Mesenchymal stem cell (in vitro differentiated cells and primary cell): ENCODE results near the gene ARHGEF4.

Experiments
- DNase-seq: peaks from one replicate; pipeline ENCODE4 v3.0.0-alpha.2; 2013
- H2AFZ ChIP-seq: one replicate; pipeline ENCODE4 v1.6.1; 2013; ENCODE audit warnings: low read depth, mild to moderate bottlenecking, control low read depth, inconsistent platforms, low read length, moderate library complexity
- H2AK5ac ChIP-seq: 2 replicates; pipeline ENCODE4 v1.6.1; 2013; ENCODE audit warnings: low read length, moderate library complexity, mild to moderate bottlenecking, inconsistent platforms; ENCODE audit not compliant: severe bottlenecking
- H2BK120ac ChIP-seq: one replicate; pipeline ENCODE4 v1.6.1; 2013; ENCODE audit warnings: low read depth, mild to moderate bottlenecking, inconsistent platforms, low read length, moderate library complexity
- H2BK12ac ChIP-seq, 2 experiments: one replicate each; pipeline ENCODE4 v1.6.1; 2013; ENCODE audit warnings: inconsistent platforms in 2 of 2, low read length in 2 of 2, mild to moderate bottlenecking in 2 of 2, moderate library complexity in 2 of 2, control low read depth in 1 of 2
- H2BK15ac ChIP-seq: one replicate; pipeline ENCODE4 v1.6.1; 2013; ENCODE audit warnings: mild to moderate bottlenecking, low read depth, inconsistent platforms; ENCODE audit not compliant: poor library complexity, severe bottlenecking
- H2BK5ac ChIP-seq: 2 replicates; pipeline ENCODE4 v1.6.1; 2013; ENCODE audit warnings: low read depth, mild to moderate bottlenecking, low read length, control low read depth, inconsistent platforms; ENCODE audit not compliant: poor library complexity, severe bottlenecking
- H3K14ac ChIP-seq, 2 experiments: one replicate each; pipeline ENCODE4 v1.6.1; 2013; ENCODE audit warnings: inconsistent platforms in 2 of 2, low read length in 2 of 2, control low read depth in 1 of 2, mild to moderate bottlenecking in 1 of 2, moderate library complexity in 1 of 2
- H3K18ac ChIP-seq, 2 experiments: one replicate each; pipeline ENCODE4 v1.6.1; 2013; ENCODE audit warnings: inconsistent platforms in 2 of 2, low read length in 2 of 2, control low read depth in 1 of 2, low read depth in 1 of 2, mild to moderate bottlenecking in 1 of 2
- H3K23ac ChIP-seq, 2 experiments: one replicate each; pipeline ENCODE4 v1.6.1; 2013; ENCODE audit warnings: inconsistent platforms in 2 of 2, low read length in 2 of 2, mild to moderate bottlenecking in 2 of 2, moderate library complexity in 2 of 2, control low read depth in 1 of 2
- H3K27ac ChIP-seq: 2 replicates; pipeline ENCODE4 v1.5.1; 2013; ENCODE audit warnings: mild to moderate bottlenecking, moderate library complexity, low read length, control low read depth, inconsistent platforms; ENCODE audit not compliant: poor library complexity, severe bottlenecking
- H3K27me3 ChIP-seq, 2 experiments: 2 replicates each; pipeline versions ENCODE4 v1.6.1 to v1.7.0; 2013; ENCODE audit warnings: low read length in 2 of 2, mild to moderate bottlenecking in 2 of 2, moderate library complexity in 2 of 2, control low read depth in 1 of 2, inconsistent platforms in 1 of 2; ENCODE audit not compliant: control insufficient read depth in 1 of 2, insufficient read depth in 1 of 2
- H3K36me3 ChIP-seq, 2 experiments: 2 replicates each; pipeline versions ENCODE4 v1.6.1 to v1.7.0; 2013; ENCODE audit warnings: low read length in 2 of 2, control low read depth in 1 of 2, inconsistent platforms in 1 of 2, low read depth in 1 of 2, mild to moderate bottlenecking in 1 of 2; ENCODE audit not compliant: insufficient read depth in 2 of 2, control insufficient read depth in 1 of 2
- H3K4ac ChIP-seq, 2 experiments: one replicate each; pipeline ENCODE4 v1.6.1; 2013; ENCODE audit warnings: inconsistent platforms in 2 of 2, low read length in 2 of 2, mild to moderate bottlenecking in 2 of 2, moderate library complexity in 2 of 2, control low read depth in 1 of 2, low read depth in 1 of 2
- H3K4me1 ChIP-seq: 2 replicates; pipeline ENCODE4 v1.6.1; 2013; ENCODE audit warnings: low read depth, low read length, control low read depth; ENCODE audit not compliant: control insufficient read depth, insufficient read depth
- H3K4me2 ChIP-seq: 2 replicates; pipeline ENCODE4 v1.6.1; 2013; ENCODE audit warnings: low read length, mild to moderate bottlenecking, inconsistent platforms; ENCODE audit not compliant: poor library complexity, severe bottlenecking
- H3K4me3 ChIP-seq, 2 experiments: 2 replicates each; pipeline versions ENCODE4 v1.5.1 to v1.7.0; 2013; ENCODE audit warnings: low read length in 2 of 2, mild to moderate bottlenecking in 2 of 2, control low read depth in 1 of 2, low read depth in 1 of 2; ENCODE audit not compliant: insufficient read depth in 1 of 2
- H3K79me1 ChIP-seq: replicated peaks from 2 replicates; pipeline ENCODE4 v1.6.1; 2013; ENCODE audit warnings: mild to moderate bottlenecking, control low read depth, low read length, inconsistent platforms; ENCODE audit not compliant: poor library complexity, severe bottlenecking
- H3K9ac ChIP-seq: 2 replicates; pipeline ENCODE4 v1.7.0; 2013; ENCODE audit warnings: mild to moderate bottlenecking, low read length, moderate library complexity
- H3K9me3 ChIP-seq: 2 replicates; pipeline ENCODE4 v1.7.0; 2013; ENCODE audit warnings: mild to moderate bottlenecking, low read length; ENCODE audit not compliant: control insufficient read depth
- H4K8ac ChIP-seq: one replicate; pipeline ENCODE4 v1.6.1; 2013; ENCODE audit warnings: inconsistent platforms, mild to moderate bottlenecking, low read length, moderate library complexity
- H4K91ac ChIP-seq: one replicate; pipeline ENCODE4 v1.6.1; 2013; ENCODE audit warnings: mild to moderate bottlenecking, low read length, inconsistent platforms
- WGBS: methylation state at CpG from one replicate; pipeline ENCODE4 v1.1.7; 2013; ENCODE audit warnings: mixed read lengths; 5-methylcytosine and 5-hydroxymethylcytosine counted together

Gene ARHGEF4

DNA sequence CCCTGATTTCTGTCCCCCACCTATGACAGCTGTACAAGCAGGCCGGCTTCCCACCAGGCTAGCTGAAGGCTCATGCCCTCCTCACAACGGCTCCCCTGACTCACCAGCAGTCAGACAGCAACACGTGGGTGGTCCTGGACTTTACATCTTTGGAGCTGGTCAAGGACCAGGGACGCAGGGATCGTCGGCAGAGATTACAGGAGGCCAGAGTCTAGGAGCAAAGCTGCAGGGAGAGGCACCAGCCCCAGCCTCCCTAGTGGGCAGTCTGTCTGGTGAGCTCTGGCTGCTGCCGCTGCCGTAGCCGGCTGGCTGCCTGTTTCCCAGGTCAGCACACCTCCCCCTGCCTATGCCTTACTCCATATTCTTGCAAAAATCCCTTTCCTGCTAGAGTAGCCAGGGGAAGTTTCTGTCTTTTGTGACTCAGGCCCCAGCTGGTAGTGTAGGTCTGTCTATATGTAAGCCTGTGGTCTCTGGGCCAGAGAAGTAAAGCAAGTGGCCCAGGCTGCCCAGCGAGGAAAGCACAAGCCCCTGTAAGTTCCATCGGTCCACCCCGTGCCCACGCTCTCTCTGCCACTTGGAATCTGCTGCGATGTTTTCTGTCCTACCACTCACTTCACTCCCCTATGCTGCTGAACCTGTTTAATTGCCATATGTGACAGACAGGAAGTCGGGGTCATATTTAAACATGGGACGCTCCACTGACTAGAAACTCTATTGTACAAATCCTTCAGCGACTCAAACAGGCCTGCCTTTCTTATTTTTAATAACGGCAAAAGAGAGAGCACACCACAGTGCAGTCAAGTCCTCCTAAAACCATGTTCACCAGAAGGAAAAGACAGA, 2.4 kb upstream of the ARHGEF4 start:
- DNase-seq = no peak
- Histone ChIP-seq H3K27ac (no peak overlapping the region), H2AFZ (no peak overlapping the region), H3K4me1 (peaks cover 21% of the 10 kb centered on the region), H4K8ac (no peak overlapping the region), H4K91ac (no peak overlapping the region), H3K9me3 (no peaks in the 10 kb centered on the region), H2AK5ac (peak overlapping the region; percentile 42), H3K23ac (no peak overlapping the region), H3K79me1 (no peaks in the 10 kb centered on the region), H3K36me3 (no peaks in the 10 kb centered on the region), H3K9ac (no peak overlapping the region), H3K4ac (no peak overlapping the region), H3K27me3 (peaks cover 42 to 71% of the 10 kb centered on the region in 2 experiments), H2BK5ac (no peak overlapping the region), H3K4me2 (peak overlapping the region; percentile 23), H3K18ac (no peak overlapping the region), H2BK120ac (no peak overlapping the region), H2BK12ac (no peak overlapping the region), H2BK15ac (no peak overlapping the region), H3K14ac (no peak overlapping the region), H3K4me3 (no peak overlapping the region)
- 53% methylated on average over 15 of the region's 18 CpGs for WGBS

DNA sequence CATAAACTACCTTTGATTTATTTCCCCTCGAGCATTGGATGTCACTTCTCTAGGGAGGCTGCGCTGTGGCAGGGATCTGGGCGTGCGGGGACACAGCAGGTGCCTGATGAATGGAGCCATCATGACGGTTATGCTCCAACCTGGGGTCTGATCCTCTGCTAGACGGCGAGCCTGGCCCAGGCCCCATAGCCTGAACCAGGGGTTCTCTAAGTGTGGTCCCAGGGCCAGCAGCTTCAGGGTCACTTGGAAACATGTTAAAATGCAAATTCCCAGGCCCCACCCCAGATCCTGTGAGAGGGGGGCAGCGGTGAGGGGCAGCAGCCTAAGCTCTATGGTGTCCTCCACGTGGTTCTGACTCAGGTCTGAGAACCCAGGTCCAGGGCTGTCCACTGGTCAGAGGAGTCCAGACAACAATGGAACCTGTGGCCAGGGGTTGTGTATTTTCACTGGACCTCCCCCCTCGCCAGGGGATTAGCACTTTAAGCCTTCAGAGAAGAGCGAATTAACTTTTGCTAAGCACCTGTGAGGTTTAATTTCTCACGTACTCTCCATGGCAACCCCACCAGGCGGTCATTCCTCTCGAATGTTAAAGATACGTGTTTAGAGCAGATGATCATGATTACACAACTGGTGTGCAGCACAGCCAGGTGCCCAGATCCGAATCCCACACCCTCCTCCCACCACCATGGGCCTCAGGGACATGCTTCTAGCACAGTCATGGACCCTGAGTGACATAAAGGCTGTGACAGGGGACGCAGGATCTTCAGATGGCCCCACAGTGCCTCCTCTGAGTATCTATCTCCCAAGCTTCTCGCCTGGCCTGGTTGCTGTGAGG, 1.6 kb upstream of the ARHGEF4 start:
- no peak overlapping the region for H3K23ac ChIP-seq
- H3K27me3 ChIP-seq = peaks cover 50 to 78% of the 10 kb centered on the region in 2 experiments
- H3K4me2 ChIP-seq = no peak overlapping the region
- peak overlapping the region; percentile 11 for H4K91ac ChIP-seq
- H3K4me3 ChIP-seq = no peak overlapping the region
- no peak overlapping the region for H2BK5ac ChIP-seq
- H2BK12ac ChIP-seq = no peak overlapping the region
- no peak for DNase-seq
- WGBS = 80% methylated on average over 18 of the region's 18 CpGs
- no peak overlapping the region for H3K14ac ChIP-seq
- H3K79me1 ChIP-seq = no peaks in the 10 kb centered on the region
- H3K36me3 ChIP-seq = no peaks in the 10 kb centered on the region
- no peak overlapping the region for H2AFZ ChIP-seq
- no peak overlapping the region for H2BK15ac ChIP-seq
- H2AK5ac ChIP-seq = peak overlapping the region; percentile 42
- no peak overlapping the region for H3K18ac ChIP-seq
- H3K27ac ChIP-seq = no peak overlapping the region
- H4K8ac ChIP-seq = no peak overlapping the region
- no peak overlapping the region for H3K4ac ChIP-seq
- no peak overlapping the region for H3K9ac ChIP-seq
- H2BK120ac ChIP-seq = no peak overlapping the region
- peaks cover 19% of the 10 kb centered on the region for H3K4me1 ChIP-seq
- H3K9me3 ChIP-seq = no peaks in the 10 kb centered on the region

DNA sequence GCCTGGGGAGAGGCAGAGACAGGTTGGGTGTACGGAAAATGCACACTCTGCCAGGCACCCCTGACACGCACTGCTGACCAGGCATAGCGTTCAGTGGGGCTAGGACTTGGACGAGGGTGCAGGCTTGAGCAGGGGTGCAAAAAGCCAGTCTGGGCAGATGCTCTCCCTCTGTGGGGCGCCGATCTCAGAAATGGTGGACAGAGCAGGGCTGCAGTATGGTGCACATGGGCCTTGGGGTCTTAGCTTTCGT, 1.0 kb upstream of the ARHGEF4 start:
- Histone ChIP-seq H3K4ac (no peak overlapping the region), H3K9ac (no peak overlapping the region), H3K23ac (no peak overlapping the region), H3K27ac (no peak overlapping the region), H2BK120ac (no peak overlapping the region), H2AK5ac (no peak overlapping the region), H2BK5ac (no peak overlapping the region), H3K18ac (no peak overlapping the region), H4K8ac (no peak overlapping the region), H4K91ac (no peak overlapping the region), H3K27me3 (peaks cover 55 to 80% of the 10 kb centered on the region in 2 experiments), H3K14ac (no peak overlapping the region), H2BK12ac (no peak overlapping the region), H2BK15ac (no peak overlapping the region), H3K79me1 (no peaks in the 10 kb centered on the region), H3K4me1 (peaks cover 19% of the 10 kb centered on the region), H3K36me3 (no peaks in the 10 kb centered on the region), H3K9me3 (no peaks in the 10 kb centered on the region), H3K4me3 (no peak overlapping the region), H3K4me2 (no peak overlapping the region), H2AFZ (no peak overlapping the region)
- WGBS = 93% methylated on average over 6 of the region's 7 CpGs
- no peak for DNase-seq

DNA sequence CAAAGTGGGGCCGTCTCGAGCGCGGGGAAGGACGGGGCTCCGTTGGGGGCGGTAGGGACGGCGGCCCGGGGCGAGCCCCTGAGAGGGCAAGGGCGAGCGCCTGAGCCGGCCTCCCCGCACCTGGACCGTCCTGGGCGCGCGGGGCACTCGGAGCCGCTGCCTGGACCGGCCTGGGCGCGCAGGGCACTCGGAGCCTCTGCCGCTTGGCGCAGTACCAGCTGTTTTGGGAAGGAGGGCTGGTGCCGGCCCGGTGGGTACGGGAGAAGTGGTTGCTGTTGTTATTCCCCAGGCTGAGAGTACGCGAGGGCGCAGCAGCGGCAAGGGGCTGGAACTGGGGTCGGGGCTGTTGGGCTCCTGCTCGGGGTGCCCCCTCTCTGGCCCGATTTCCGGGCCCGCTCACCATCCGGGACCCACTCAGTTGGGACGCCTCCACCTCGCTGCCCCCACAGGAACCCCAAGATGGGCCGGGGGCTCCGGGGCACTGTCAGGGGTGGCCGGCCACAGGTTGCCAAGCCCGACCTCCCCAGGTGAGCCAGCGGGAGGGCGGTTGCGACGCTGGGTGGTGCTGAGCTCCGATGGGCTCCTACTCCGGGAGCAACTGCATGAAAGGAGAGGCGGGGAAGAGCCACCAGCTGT, 579 bp downstream of the ARHGEF4 start:
- no peak overlapping the region for H3K9ac ChIP-seq
- no peaks in the 10 kb centered on the region for H3K9me3 ChIP-seq
- H3K27me3 ChIP-seq = peaks cover 57 to 81% of the 10 kb centered on the region in 2 experiments
- H2BK12ac ChIP-seq = no peak overlapping the region
- no peak overlapping the region for H2BK15ac ChIP-seq
- H4K91ac ChIP-seq = no peak overlapping the region
- H4K8ac ChIP-seq = no peak overlapping the region
- H3K36me3 ChIP-seq = no peaks in the 10 kb centered on the region
- no peak overlapping the region for H3K27ac ChIP-seq
- H3K4me2 ChIP-seq = peak overlapping the region; percentile 13
- no peak overlapping the region for H2BK5ac ChIP-seq
- H3K79me1 ChIP-seq = no peaks in the 10 kb centered on the region
- H3K4me1 ChIP-seq = peaks cover 19% of the 10 kb centered on the region
- H3K4me3 ChIP-seq = peak overlapping the region; percentile 37 to 54
- no peak overlapping the region for H2AFZ ChIP-seq
- no peak overlapping the region for H2AK5ac ChIP-seq
- H3K14ac ChIP-seq = no peak overlapping the region
- no peak overlapping the region for H3K18ac ChIP-seq
- 5% methylated on average over 45 of the region's 53 CpGs for WGBS
- no peak overlapping the region for H3K23ac ChIP-seq
- no peak for DNase-seq
- H3K4ac ChIP-seq = no peak overlapping the region
- no peak overlapping the region for H2BK120ac ChIP-seq
